GM21717 (cell line): ENCODE results near the gene TMOD2.
"Not testable (repeated sequence)": the region's sequence is repeated elsewhere in the genome, so short reads cannot be mapped to it uniquely, and the experiment has no call there.

Experiments
- ATAC-seq: cut with Tn5 transposase; IDR thresholded peaks from one replicate; pipeline ENCODE4 v1.9.1; 2021; ENCODE audit warnings: mild to moderate bottlenecking, moderate library complexity; ENCODE audit not compliant: unreplicated experiment

Gene TMOD2

DNA sequence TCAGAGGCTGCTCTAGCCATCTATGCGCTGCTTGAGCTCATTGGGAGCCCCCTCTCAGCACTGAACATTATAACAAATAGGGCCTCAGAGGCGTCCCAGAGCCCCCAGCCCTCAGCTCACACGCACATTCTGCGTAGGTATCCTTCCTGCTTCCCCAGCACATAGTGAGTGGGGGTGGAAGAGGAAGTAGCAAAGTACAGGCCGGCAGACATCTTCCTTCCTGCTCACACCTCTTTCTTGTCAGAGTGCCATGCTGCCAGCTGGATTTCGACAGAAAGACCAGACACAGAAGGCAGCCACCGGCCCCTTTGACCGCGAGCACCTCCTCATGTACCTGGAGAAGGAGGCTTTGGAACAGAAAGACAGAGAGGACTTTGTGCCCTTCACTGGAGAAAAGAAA is 16.6 kb downstream of the TMOD2 start:
- ATAC-seq: no peak

DNA sequence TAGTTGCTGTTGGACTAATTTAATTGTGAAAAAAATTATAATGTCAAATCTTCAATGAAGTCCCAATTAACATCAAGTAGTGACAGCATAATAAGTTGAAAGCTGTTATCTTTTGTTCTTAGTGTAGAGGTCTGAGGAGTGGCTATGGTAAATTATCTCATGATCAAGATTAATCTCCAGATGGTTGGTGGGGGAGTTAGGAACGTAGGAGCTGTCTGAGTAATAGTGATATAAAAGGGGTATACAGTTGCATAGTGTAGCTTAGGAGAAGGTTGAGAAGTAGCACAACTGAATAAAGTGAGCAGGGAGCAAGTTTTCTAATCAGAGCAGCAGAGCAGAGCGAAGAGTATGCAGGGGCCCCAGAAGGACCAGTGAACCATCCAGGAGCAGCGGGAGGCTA is 19.5 kb downstream of the TMOD2 start:
- ATAC-seq: no peak

DNA sequence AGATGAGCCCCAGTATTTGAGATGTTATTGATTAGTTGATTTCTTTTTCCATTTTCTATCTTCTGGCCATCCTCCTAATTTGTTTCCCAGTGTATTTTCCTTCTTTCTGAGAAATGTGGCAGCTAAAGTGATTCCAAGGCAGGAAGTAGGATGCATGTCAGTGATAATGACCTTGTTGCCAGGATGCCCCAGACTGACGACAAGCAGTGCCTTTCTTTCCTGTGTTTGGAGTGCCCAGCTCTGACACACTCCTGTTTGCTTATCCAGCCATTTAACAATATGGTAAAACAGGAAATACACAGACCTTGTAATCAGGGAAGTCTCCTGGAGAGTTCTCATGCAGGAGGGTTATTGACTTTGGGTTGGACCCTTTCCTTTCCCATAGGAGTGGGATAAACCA is 20.4 kb downstream of the TMOD2 start:
- ATAC-seq: no peak

DNA sequence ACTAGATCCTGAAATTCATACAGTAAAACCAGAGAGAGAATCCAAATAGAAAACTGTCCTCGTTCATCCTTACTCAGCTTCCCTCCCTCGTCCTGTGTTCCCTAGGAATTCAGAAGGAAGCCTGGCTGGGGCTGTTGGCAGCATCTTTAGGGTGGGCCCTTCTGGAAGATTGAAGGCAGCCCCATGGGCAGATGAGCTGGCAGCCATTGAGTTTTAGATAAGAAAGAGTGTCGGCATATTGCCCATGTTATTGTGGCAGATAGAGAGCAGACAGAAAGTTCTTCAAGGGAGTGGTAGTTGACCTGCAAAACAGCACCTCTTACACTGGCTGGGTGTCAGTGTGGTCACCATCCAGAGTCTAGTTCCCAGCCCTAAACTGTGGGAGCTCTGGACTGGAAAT is 23.5 kb downstream of the TMOD2 start:
- no peak for ATAC-seq

DNA sequence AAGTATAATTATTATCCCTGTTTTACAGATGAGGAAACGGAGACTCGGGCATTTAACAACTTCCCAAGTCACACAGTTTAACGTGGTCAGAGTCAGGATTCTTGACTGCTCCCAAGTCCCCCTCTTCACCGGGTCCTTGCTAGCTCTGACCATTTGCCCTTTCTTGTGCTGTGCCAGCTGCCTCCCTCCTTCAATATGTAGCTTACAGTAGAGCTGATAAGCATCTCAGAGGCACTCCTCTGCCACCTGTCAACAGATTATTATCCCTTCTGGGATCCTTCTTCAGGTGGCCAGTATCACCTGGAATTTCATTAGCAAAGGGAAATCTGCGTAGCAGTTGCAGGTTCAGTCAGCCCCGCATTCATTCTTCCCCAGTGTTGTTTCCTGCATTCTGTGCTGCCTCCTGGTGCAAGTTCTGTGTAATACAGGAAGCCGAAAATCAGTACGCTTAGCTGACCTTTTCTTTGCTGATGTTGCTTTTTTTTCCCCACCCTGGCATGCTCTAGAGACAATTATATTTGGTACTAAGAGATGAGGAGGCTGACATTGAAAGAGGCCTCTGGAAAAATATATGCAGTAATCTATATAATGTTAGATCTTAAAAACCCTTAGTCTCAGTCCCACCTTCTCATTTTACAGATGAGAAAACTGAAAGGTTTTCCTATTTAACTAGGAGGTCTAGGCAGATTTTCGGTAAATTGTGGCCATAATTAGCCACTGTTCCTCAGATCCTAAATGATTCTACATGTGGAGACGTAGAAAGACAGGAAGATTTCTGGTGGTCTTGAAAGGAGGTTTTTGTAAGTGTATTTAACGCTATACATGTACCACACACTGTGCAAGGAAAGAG is 24.8 kb downstream of the TMOD2 start:
- ATAC-seq: no peak

DNA sequence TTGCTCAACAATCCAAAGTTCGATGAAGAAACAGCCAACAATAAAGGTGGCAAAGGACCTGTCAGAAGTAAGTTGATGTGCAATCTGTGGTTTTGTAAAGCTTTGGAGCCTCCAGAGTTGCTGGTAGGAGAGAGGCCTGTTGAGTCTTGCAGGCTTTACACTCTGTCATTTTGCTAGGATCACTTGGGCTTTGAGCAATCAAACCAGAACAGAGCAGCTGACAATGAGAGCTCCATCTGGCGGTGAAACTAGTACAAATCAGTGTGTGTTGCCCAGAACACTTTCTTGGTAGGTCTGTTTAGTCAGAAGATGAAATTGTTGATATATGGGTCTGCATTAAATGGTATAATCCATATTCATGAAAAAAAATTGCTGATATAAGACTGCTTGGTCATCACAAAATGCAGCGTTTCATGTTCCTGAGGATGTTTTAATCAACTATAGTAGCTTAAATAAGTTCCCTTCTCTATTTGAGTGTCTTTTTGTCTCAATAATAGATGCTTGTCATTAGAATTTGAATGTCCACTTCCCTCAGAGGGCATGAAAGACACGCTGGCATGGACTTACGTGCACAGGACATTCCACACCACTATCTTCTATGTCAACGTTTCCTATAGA is 25.7 kb downstream of the TMOD2 start:
- ATAC-seq: no peak

DNA sequence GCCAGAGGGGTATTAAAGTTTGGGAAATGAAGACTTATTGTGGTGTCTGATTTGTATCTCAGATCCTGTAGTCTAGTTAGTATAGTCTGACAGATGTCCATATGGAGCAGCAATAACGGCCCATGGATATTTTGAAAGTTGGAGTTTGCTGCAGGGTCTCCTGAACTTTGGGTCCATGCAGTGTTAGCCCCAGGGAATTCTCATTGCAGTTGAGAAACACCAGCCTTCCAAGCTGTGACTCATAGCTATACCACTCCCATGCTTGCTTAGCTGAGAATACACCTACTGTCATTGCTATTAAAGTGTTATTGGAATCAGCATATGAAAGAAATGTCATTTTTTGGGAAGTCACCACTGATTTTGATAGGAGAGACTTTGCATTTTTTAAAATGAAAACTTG is 29.2 kb downstream of the TMOD2 start:
- no peak for ATAC-seq

DNA sequence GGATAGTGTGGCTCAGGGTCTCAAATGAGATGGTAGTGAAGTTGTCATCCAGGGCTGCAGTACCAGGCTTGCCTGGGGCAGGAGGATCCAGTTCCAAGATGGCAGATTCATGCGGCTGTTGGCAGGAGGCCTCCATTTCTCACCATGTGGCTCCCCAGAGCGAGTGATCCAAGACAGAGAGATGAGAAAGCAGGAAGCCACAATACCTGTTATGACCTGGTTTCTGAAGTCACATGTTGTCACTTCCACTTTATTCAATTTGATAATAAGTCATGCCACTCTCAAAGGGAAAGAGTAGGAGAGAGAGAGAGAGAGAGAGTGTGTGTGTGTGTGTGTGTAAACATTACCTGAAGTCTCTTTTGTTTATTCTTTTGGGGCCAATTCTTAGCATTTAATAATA is 30.1 kb downstream of the TMOD2 start:
- ATAC-seq: no peak

DNA sequence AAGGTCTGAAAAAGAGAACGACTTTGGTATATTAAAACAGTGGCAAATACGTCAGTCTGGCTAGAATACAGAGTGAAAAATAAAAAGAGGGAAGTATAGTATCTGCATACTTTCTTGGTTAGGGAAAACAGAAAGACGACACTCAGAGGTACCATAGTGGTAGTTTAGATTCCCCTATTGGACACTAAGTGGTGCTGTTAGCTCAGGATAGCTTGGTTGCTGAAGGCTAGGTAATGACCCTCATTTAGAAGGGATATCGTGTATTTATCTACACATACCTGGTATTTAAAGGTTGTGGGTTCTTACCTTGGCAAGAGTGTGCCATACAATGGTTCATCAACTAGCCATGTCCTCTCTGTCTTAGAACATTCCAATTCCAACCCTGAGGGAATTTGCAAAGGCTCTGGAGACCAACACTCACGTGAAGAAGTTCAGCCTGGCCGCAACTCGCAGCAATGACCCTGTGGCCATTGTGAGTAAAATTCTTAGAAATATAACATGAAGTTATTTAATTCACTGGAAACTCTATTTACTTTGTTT is 31.0 kb downstream of the TMOD2 start:
- no peak for ATAC-seq

DNA sequence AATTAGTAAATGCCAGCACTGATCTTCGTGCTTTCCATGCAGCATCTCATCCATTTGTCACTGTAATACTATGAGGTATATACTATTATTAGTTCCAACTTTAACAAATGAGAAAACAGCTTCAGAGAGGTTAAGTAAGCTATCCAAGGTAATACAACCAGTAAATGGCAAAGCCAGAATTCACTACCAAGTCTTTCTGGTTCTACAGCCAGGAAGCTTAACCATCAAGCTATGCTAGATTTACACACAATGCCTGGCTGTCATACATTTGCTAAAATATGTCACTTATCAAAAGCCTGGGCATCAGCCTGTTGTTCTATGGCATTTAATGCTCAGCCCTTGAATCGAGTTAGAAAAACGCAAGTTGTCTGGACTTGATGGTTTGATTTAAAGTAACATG is 32.6 kb downstream of the TMOD2 start:
- no peak for ATAC-seq

DNA sequence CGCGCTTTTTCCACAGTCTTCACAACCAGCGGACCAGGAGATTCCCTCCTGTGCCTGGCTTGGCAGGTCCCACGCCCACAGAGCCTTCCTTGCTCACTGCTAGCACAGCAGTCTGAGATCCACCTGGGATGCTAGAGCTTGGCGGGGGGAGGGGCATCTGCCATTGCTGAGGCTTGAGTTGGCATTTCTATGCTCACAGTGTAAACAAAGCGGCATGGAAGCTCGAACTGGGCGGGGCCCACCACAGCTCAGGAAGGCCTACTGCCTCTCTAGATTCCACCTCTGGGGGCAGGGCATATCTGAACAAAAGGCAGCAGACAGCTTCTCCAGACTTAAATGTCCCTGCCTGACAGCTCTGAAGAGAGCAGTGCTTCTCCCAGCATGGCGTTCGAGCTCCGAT is 35.7 kb downstream of the TMOD2 start:
- not testable (repeated sequence) for ATAC-seq

DNA sequence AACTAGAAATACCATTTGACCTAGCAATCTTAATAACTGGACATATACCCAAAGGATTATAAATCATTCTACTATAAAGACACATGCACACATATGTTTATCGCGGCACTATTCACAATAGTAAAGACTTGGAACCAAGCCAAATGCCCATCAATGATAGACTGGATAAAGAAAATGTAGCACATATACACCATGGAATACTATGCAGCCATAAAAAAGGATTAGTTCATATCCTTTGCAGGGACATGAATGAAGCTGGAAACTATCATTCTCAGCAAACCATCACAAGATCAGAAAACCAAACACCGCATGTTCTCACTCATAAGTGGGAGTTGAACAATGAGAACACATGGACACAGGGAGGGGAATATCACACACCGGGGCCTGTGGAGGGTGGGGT is 41.1 kb downstream of the TMOD2 start:
- ATAC-seq: not testable (repeated sequence)

DNA sequence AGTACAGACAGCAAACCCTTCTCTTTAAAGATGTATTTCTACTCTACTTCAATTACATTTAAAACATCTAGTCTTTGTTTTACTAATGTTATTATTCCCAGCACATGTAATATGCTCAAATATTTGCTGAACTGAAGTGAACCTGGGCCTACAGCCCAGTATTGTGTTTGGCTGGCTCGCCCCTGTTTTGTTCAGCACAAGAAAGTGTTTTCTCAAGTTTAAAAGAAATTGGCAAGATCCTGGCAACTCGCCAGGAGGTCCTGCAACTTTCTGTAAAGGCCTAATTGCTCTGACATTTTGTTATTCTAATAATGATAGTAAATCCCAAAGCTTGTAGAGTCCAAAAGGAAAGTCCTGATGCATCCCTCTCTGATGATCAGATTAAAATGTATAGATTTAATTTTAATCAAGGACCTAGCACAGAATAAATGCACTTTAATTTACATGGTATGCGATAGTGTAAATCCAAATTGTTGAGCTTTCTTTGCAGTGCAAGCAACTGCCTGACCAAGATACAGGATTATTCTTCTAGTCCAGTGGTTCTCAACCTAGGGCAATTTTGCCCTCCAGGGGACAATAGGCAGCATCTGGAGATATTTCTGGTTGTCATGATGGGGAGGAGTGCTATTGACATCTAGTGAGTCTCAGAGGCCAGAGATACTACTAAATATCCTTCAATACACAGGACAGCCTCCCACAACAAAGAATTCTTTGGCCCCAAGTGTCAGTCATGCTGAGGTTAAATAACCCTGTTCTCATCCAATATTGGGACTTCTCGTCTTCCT is 42.3 kb downstream of the TMOD2 start:
- no peak for ATAC-seq

DNA sequence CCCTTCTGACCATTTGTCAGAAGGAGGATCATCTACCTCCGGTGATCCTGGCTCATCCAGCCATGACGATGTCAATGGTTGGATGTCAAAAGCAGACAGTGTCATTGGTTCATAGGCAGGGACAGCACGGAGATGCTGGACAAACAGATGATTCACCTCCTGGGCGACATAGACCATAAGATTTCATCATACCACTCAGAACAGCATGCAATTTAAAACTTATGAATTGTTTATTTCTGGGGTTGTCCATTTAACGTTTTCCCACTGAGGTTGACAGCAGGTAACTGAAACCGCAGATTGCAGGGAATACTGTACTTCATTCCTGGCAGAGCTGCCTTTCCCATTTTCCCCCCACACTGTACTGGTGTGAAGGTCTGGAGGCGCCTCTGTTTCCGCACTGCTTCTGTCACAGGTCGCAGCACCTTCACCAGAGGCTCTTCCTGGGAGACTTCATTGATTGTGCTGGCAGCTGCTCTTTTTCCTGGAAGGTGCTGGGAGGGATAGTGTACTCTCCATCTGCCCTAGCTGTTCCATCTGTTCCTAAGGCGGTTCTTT is 45.5 kb downstream of the TMOD2 start:
- ATAC-seq: no peak

DNA sequence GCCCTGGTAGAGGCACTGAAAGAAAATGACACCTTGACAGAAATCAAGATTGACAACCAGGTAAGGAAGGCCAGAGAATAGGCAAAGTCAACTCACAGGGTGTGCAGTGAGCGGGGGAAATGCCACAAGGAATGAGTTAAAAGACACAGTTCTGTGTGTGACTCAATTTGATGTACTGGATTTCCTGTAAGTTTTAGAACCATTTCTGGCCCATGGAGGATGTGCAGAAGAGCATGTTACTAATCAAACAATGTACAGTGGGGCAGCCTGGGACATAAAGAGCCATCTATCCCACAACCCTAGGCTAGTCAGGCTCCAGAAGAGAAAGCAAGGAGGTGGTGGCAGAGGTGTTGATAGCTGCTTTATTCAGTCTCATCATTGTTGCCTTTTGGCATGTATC is 46.9 kb downstream of the TMOD2 start:
- no peak for ATAC-seq

DNA sequence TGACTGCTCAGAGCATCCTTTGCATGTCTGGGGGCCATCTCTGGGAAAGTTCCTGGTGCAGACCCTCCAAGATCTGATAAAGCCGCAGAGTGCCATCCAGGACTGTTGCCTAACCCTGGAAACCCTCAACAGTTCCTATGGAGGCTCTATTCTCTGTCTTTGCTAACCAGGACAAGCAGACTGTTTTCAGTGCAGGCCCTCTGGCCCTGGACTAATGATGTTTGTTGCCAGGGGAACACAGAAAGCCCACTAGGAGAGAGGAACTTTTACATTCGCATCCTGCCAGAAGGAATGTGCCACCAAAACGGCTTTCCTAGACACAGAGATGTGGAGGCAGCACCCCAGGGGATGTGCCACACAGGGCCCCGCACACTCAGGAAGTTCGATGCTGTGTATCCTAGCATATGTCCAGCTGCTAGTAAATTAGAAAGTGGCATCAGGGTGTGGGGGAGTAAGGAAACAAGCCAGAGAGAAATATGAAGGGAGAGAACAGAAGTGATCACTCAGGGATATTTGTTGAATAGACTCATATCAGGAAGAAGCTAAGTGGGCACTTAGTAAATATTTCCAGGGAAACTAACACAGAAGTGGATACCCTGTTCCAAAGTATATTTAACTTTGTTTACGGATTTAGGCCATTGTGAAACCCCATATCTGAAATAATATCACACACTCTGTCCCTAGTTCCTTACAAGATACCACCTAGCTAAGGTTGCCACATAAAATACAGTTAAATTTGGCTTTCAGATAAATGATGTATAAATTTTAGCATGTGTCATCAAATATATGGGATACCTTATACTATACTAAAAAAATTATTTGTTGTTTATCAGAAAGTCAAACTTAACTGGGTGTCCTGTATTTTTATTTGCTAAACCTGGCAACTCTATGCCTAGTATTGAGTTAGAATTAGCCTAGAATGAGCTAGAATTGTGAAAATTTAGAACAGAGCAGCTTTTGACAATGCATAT is 48.2 kb downstream of the TMOD2 start:
- no peak for ATAC-seq

DNA sequence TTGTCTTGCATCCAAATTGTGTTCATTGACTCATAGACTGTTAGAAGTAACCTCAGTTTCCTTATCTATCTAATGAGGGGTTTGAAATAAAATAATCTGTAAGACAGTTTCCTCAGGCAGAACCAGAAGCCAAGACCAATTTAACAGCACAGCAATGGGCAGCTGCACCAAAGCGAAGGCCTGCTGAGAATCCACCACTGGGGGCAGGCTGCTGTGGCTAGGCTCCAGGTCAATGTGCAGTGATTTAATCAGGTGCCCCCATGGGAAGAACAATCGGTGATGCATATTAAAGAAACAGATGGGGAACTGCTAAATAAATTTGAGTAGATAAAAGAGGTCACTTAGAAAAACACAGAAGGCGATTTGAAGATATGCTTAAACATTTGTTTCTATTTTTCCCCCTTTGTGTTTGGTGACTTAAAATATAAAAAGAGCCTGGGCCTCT is 50.0 kb downstream of the TMOD2 start:
- no peak for ATAC-seq

DNA sequence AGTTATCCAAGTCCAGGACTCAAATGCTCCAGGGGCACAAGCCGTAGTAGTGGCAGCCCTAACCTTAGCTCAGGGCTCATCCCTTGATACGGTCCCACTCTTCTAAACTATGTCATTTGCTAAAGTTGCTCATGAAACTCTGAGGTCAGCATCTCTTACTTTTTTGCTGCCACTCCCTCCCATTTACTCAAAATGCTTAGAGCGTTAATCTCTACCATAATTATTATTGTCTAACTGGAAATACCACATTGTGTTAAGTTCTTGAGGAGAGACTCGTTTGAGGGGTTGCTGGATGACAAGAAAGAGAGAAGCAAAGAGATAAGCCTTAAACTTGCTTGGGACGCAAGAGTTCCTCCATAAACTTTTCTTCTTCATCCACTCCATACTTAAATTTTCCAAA is 51.2 kb downstream of the TMOD2 start:
- ATAC-seq: no peak

DNA sequence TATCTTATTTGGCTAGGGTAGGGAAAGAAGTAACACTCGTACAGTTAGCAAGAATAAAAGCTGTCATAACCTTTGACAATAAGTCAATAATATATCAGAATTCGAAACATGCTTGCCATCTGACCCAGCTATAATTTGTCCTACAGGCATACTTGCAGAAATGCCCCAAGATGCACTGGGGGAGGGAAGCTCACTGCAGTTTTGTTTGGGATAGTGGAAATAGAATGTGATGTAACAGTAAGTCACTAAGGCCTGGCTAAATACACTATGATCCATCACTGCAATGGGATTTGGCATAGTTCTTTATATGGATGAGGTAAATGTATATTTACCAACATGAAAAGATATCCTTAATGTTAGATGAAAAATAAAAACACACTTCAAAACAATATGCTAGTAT is 52.6 kb downstream of the TMOD2 start:
- no peak for ATAC-seq

DNA sequence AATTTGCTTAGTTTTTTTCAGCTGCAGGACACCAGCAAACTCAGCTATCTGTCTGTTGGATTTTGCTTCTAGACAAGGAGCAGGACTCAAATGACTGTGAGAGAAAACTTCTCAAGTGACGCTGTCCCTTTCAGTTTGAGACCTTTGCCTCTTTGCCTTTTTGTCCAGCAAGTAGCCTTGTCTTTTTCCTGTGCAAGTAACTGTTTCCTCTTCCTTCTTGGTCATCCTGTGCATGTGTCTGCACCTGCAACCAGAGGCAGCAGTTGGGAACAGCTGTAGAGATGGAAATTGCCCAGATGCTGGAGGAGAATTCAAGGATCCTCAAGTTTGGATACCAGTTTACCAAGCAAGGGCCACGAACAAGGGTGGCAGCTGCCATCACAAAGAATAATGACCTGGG is 54.7 kb downstream of the TMOD2 start:
- ATAC-seq: no peak
